SJSA1 (cell line): ENCODE measurements around the gene CFAP90. TPM values are rescaled to one million over a fixed set of nuclear protein-coding genes. Genes with fewer than 3 reads are reported as not detected.

Source experiments
- DNase-seq, 2 experiments: peaks; one replicate each; pipeline ENCODE4 v3.0.0-alpha.2; 2015 to 2020; ENCODE audit warnings: low spot score in 2 of 2, low read depth in 1 of 2
- H3K27ac ChIP-seq: fragments of 250-450 bp; sonication (Bioruptor Pico); 2 replicates; pipeline ENCODE4 v1.5.1; 2020; ENCODE audit warnings: mild to moderate bottlenecking, moderate library complexity
- H3K27me3 ChIP-seq: fragments of 250-450 bp; sonication (Bioruptor Pico); replicated peaks from 2 replicates; pipeline ENCODE4 v1.5.1; 2020; ENCODE audit warnings: mild to moderate bottlenecking, moderate library complexity
- H3K36me3 ChIP-seq: fragments of 250-450 bp; sonication (Bioruptor Pico); 2 replicates; pipeline ENCODE4 v1.5.1; 2020; ENCODE audit warnings: mild to moderate bottlenecking
- H3K4me1 ChIP-seq: fragments of 250-450 bp; sonication (Bioruptor Pico); replicated peaks from 2 replicates; pipeline ENCODE4 v1.6.1; 2021; ENCODE audit warnings: mild to moderate bottlenecking
- H3K4me3 ChIP-seq: fragments of 250-450 bp; sonication (Bioruptor Pico); 2 replicates; pipeline ENCODE4 v1.5.1; 2020; ENCODE audit warnings: mild to moderate bottlenecking
- H3K9me3 ChIP-seq: fragments of 250-450 bp; sonication (Bioruptor Pico); replicated peaks from 2 replicates; pipeline ENCODE4 v1.5.1; 2020; ENCODE audit warnings: mild to moderate bottlenecking
- total RNA-seq: library from RNA; depleted of rRNA; stranded (reverse); fragments of >200 nt; shearing (Covaris generic); gene quantifications from 2 replicates; pipeline ENCODE4 v1.2.3, GENCODE V29; 2014; rRNA removed

CFAP90 gene
- not detected in 2 replicates for total RNA-seq

- peaks cover 3% of the 10 kb centered on the region for H3K9me3 ChIP-seq
- peak within 1 kb of the TSS; percentile 40 for H3K4me3 ChIP-seq
- H3K4me1 ChIP-seq, result peaks cover 6% of the 10 kb centered on the region
- no peak within 1 kb of the TSS for H3K27ac ChIP-seq
- DNase-seq, result peak; percentile 24 to 60
- no peaks in the 10 kb centered on the region for H3K36me3 ChIP-seq
- peaks cover 15% of the 10 kb centered on the region for H3K27me3 ChIP-seq
Observed at GRCh38 chr5:7850395-7851239, at the start of gene CFAP90. TSS of gene CFAP90 (minus strand) at chr5:7851133. CDS start at chr5:7851021, 112 bp downstream.

GRCh38 chr5:7897014-7897600, 46.2 kb upstream of the CFAP90 start:
- Histone ChIP-seq H3K27me3 (no peaks in the 10 kb centered on the region), H3K9me3 (no peaks in the 10 kb centered on the region), H3K27ac (no peak overlapping the region), H3K4me3 (no peak overlapping the region), H3K4me1 (peaks cover 6% of the 10 kb centered on the region), H3K36me3 (peaks cover 97% of the 10 kb centered on the region)
- peak; percentile 41 to 75 for DNase-seq

GRCh38 chr5:7894860-7895259, 43.9 kb upstream of the CFAP90 start:
- no peak overlapping the region for H3K4me3 ChIP-seq
- H3K27ac ChIP-seq, result no peak overlapping the region
- peaks cover 96% of the 10 kb centered on the region for H3K36me3 ChIP-seq
- H3K4me1 ChIP-seq, result no peaks in the 10 kb centered on the region
- no peaks in the 10 kb centered on the region for H3K27me3 ChIP-seq
- H3K9me3 ChIP-seq, result no peaks in the 10 kb centered on the region
- no peak for DNase-seq

- no peaks in the 10 kb centered on the region for H3K27me3 ChIP-seq
- no peak for DNase-seq
- H3K4me3 ChIP-seq, result no peak overlapping the region
- no peaks in the 10 kb centered on the region for H3K9me3 ChIP-seq
- no peaks in the 10 kb centered on the region for H3K4me1 ChIP-seq
- no peak overlapping the region for H3K27ac ChIP-seq
- H3K36me3 ChIP-seq, result peaks cover 96% of the 10 kb centered on the region
Observed at GRCh38 chr5:7894439-7894838, 43.5 kb upstream of the CFAP90 start.

- Histone ChIP-seq H3K4me3 (no peak overlapping the region), H3K9me3 (no peaks in the 10 kb centered on the region), H3K27me3 (no peaks in the 10 kb centered on the region), H3K27ac (no peak overlapping the region), H3K4me1 (peaks cover 7% of the 10 kb centered on the region), H3K36me3 (peaks cover 88% of the 10 kb centered on the region)
- no peak for DNase-seq
Observed at GRCh38 chr5:7888901-7889300, 38.0 kb upstream of the CFAP90 start.

GRCh38 chr5:7886849-7887475, 36.0 kb upstream of the CFAP90 start:
- Histone ChIP-seq H3K27ac (peak overlapping the region; percentile 44), H3K27me3 (no peaks in the 10 kb centered on the region), H3K4me1 (peaks cover 7% of the 10 kb centered on the region), H3K9me3 (no peaks in the 10 kb centered on the region), H3K36me3 (peaks cover 86% of the 10 kb centered on the region), H3K4me3 (no peak overlapping the region)
- DNase-seq, result peak in 1 of 2 experiments; percentile 55

- no peak overlapping the region for H3K4me3 ChIP-seq
- H3K27ac ChIP-seq, result no peak overlapping the region
- H3K4me1 ChIP-seq, result peaks cover 7% of the 10 kb centered on the region
- no peaks in the 10 kb centered on the region for H3K27me3 ChIP-seq
- H3K36me3 ChIP-seq, result peaks cover 90% of the 10 kb centered on the region
- no peak for DNase-seq
- no peaks in the 10 kb centered on the region for H3K9me3 ChIP-seq
Observed at GRCh38 chr5:7884491-7885267, 33.7 kb upstream of the CFAP90 start.

- no peak overlapping the region for H3K27ac ChIP-seq
- H3K4me3 ChIP-seq, result no peak overlapping the region
- H3K36me3 ChIP-seq, result peaks cover 88% of the 10 kb centered on the region
Observed at GRCh38 chr5:7882926-7883325, 32.0 kb upstream of the CFAP90 start.

GRCh38 chr5:7881816-7882215, 30.9 kb upstream of the CFAP90 start:
- Histone ChIP-seq H3K36me3 (peaks cover 93% of the 10 kb centered on the region), H3K27me3 (no peaks in the 10 kb centered on the region), H3K4me3 (no peak overlapping the region), H3K9me3 (no peaks in the 10 kb centered on the region), H3K4me1 (peaks cover 18% of the 10 kb centered on the region), H3K27ac (no peak overlapping the region)
- no peak for DNase-seq

More at GRCh38 chr5:7882926-7883325, 32.0 kb upstream of the CFAP90 start:
- H3K4me1 ChIP-seq, result peaks cover 8% of the 10 kb centered on the region
- no peak for DNase-seq
- H3K9me3 ChIP-seq, result no peaks in the 10 kb centered on the region
- no peaks in the 10 kb centered on the region for H3K27me3 ChIP-seq

- Histone ChIP-seq H3K36me3 (peaks cover 93% of the 10 kb centered on the region), H3K27ac (no peak overlapping the region), H3K4me1 (peaks cover 23% of the 10 kb centered on the region), H3K9me3 (no peaks in the 10 kb centered on the region), H3K27me3 (no peaks in the 10 kb centered on the region), H3K4me3 (no peak overlapping the region)
- DNase-seq, result no peak
Observed at GRCh38 chr5:7881091-7881490, 30.2 kb upstream of the CFAP90 start.

- DNase-seq, result no peak
- Histone ChIP-seq H3K27me3 (no peaks in the 10 kb centered on the region), H3K9me3 (no peaks in the 10 kb centered on the region), H3K36me3 (peaks cover 96% of the 10 kb centered on the region), H3K27ac (no peak overlapping the region; the same call in 1 of the 2 replicates), H3K4me3 (no peak overlapping the region), H3K4me1 (peaks cover 23% of the 10 kb centered on the region)
Observed at GRCh38 chr5:7878381-7878873, 27.5 kb upstream of the CFAP90 start.

- Histone ChIP-seq H3K9me3 (no peaks in the 10 kb centered on the region), H3K27me3 (no peaks in the 10 kb centered on the region), H3K27ac (no peak overlapping the region; the same call in 1 of the 2 replicates), H3K36me3 (peaks cover 98% of the 10 kb centered on the region), H3K4me3 (no peak overlapping the region), H3K4me1 (peaks cover 23% of the 10 kb centered on the region)
- DNase-seq, result peak; percentile 29 to 62
Observed at GRCh38 chr5:7877851-7878250, 26.9 kb upstream of the CFAP90 start.

GRCh38 chr5:7876867-7877266, 25.9 kb upstream of the CFAP90 start:
- Histone ChIP-seq H3K27ac (peak overlapping the region; percentile 24), H3K9me3 (no peaks in the 10 kb centered on the region), H3K27me3 (no peaks in the 10 kb centered on the region), H3K36me3 (peaks cover 98% of the 10 kb centered on the region), H3K4me3 (no peak overlapping the region), H3K4me1 (peaks cover 23% of the 10 kb centered on the region)
- peak; percentile 41 to 62 for DNase-seq
